ENCODE measurements around the gene NPTN.

Gene NPTN

DNA sequence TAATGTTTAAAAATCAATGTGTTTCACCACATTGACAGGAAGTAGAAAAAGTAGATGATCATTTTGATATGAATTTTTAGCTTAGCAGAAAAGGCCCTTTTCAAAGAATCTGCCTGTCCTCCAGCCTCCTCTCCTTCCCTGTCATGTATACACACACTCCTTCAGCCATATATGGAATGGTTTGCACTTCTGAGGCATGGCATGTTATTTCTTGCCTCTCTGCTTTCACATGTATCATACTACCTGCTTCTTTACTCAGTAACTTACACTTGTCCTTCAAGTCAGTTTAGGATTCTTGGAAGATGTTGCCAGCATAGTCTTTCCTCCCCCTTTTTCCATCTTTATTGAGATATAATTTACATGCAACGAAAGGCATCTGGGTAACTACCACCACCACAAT, 111.2 kb downstream of the NPTN start:
- no peak overlapping the region for H3K4me3 ChIP-seq (ENCODE audit: low read depth, low read length)
- TF ChIP-seq, protein P1, sequence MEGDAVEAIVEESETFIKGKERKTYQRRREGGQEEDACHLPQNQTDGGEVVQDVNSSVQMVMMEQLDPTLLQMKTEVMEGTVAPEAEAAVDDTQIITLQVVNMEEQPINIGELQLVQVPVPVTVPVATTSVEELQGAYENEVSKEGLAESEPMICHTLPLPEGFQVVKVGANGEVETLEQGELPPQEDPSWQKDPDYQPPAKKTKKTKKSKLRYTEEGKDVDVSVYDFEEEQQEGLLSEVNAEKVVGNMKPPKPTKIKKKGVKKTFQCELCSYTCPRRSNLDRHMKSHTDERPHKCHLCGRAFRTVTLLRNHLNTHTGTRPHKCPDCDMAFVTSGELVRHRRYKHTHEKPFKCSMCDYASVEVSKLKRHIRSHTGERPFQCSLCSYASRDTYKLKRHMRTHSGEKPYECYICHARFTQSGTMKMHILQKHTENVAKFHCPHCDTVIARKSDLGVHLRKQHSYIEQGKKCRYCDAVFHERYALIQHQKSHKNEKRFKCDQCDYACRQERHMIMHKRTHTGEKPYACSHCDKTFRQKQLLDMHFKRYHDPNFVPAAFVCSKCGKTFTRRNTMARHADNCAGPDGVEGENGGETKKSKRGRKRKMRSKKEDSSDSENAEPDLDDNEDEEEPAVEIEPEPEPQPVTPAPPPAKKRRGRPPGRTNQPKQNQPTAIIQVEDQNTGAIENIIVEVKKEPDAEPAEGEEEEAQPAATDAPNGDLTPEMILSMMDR (IDR thresholded peaks at IDR 0.05; ENCODE audit: borderline replicate concordance, insufficient read depth, low read depth, low read length): no peak

- no peak overlapping the region for H3K4me3 ChIP-seq (ENCODE audit: low read depth, low read length)
- TF ChIP-seq, protein P1 (IDR thresholded peaks at IDR 0.05; ENCODE audit: borderline replicate concordance, insufficient read depth, low read depth, low read length): no peak
Measured at GRCh38 chr15:73518876-73519733, 114.1 kb downstream of the NPTN start.

GRCh38 chr15:73518180-73518862, 114.9 kb downstream of the NPTN start:
- TF ChIP-seq, protein P1 (IDR thresholded peaks at IDR 0.05; ENCODE audit: borderline replicate concordance, insufficient read depth, low read depth, low read length): no peak
- H3K4me3 ChIP-seq (ENCODE audit: low read depth, low read length): no peak overlapping the region

- TF ChIP-seq, protein P1 (IDR thresholded peaks at IDR 0.05; ENCODE audit: borderline replicate concordance, insufficient read depth, low read depth, low read length): no peak
- H3K4me3 ChIP-seq (ENCODE audit: low read depth, low read length): no peak overlapping the region
Measured at GRCh38 chr15:73517566-73517965, 115.6 kb downstream of the NPTN start.

DNA sequence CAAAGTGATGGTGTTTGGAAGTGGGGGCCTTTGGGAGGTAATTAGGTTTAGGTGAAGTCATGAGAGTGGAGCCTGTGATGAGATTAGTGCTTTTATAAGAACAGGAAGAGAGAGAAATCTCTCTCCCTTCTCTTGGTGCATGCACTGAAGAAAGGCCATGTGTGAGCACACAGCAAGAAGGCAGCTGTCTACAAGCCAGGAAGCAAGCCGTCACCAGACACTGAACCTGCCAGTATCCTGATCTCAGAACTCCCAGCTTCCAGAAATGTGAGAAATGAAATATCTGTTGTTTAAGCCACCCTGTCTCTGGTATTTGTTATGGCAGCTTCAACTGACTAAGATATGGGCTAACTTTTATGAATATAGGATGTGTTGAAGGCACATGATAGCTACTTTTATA, 117.7 kb downstream of the NPTN start:
- TF ChIP-seq, protein P1 (IDR thresholded peaks at IDR 0.05; ENCODE audit: borderline replicate concordance, insufficient read depth, low read depth, low read length): no peak
- H3K4me3 ChIP-seq (ENCODE audit: low read depth, low read length): no peak overlapping the region
